Measurements from ENCODE around the gene ZWILCH.

DNA sequence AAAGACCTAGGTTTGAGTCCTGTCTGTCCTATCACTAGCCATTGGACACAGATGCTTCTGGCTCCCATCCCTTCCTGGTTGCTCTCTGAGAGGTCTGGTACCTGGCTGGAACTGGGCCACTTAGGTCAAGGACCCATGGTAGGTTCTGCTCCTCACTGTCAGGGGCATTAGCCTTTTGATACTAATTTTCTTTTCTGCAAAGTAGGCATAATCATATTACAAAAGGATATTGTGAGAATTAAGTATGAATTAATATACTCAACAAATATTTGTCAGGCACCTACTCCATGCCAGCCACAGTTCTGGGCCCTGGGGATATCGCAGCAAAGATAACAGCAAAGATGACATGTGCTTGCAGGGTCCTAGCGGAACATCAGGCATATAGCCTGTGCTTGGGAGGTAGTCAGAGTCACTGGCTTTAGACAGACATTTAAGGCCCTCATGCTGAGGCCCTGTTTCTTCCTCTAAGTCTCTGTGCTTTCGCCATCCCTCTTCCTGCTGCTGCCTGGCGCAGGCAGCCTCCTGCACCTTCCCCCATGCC lies 86.3 kb downstream of the ZWILCH start:
- no peak for TF ChIP-seq CTCF (IDR thresholded peaks at IDR 0.05; ENCODE audit: low read length)
- TF ChIP-seq EZH2 (optimal IDR thresholded peaks at IDR 0.05; ENCODE audit: low read depth, low read length) = no peak
- no peak for TF ChIP-seq EZH2phosphoT487 (IDR thresholded peaks at IDR 0.05; ENCODE audit: low read length)
